ENCODE data around the gene EXOC6B. TPM values are rescaled to one million over a fixed set of nuclear protein-coding genes. Genes with fewer than 3 reads are reported as not detected.
A peak's percentile ranks its signal among the peaks of the same experiment; 100 is the strongest.

Gene EXOC6B
- total RNA-seq, 1 donor from 2014 or later, result 45.6 TPM

- Mint-ChIP-seq H3K4me3 (ENCODE audit: unreplicated experiment) (no peak overlapping the region), H3K4me1 (ENCODE audit: unreplicated experiment) (peaks cover 6% of the 10 kb centered on the region), H3K36me3 (ENCODE audit: low read depth, unreplicated experiment) (no peaks in the 10 kb centered on the region), H3K27me3 (ENCODE audit: unreplicated experiment) (no peaks in the 10 kb centered on the region), H3K27ac (ENCODE audit: unreplicated experiment) (peak overlapping the region; percentile 0), H3K9me3 (ENCODE audit: unreplicated experiment) (no peaks in the 10 kb centered on the region)
- TF ChIP-seq CTCF (IDR thresholded peaks at IDR 0.05; ENCODE audit: unreplicated experiment), result no peak
- no peak for DNase-seq (ENCODE audit: low spot score)
These were observed 31.3 kb downstream of the EXOC6B start for GRCh38 chr2:72794572-72794971.

- H3K9me3 Mint-ChIP-seq (ENCODE audit: unreplicated experiment), result no peaks in the 10 kb centered on the region
- H3K4me1 Mint-ChIP-seq (ENCODE audit: unreplicated experiment), result peaks cover 6% of the 10 kb centered on the region
- no peak for DNase-seq (ENCODE audit: low spot score)
- H3K4me3 Mint-ChIP-seq (ENCODE audit: unreplicated experiment), result no peak overlapping the region
- H3K27me3 Mint-ChIP-seq (ENCODE audit: unreplicated experiment), result no peaks in the 10 kb centered on the region
- no peak overlapping the region for H3K27ac Mint-ChIP-seq (ENCODE audit: unreplicated experiment)
- H3K36me3 Mint-ChIP-seq (ENCODE audit: low read depth, unreplicated experiment), result no peaks in the 10 kb centered on the region
- no peak for TF ChIP-seq CTCF (IDR thresholded peaks at IDR 0.05; ENCODE audit: unreplicated experiment)
These were observed 31.9 kb downstream of the EXOC6B start for GRCh38 chr2:72793798-72794440.

GRCh38 chr2:72789241-72789640 lies 36.6 kb downstream of the EXOC6B start:
- Mint-ChIP-seq H3K9me3 (ENCODE audit: unreplicated experiment) (no peaks in the 10 kb centered on the region), H3K4me3 (ENCODE audit: unreplicated experiment) (no peak overlapping the region), H3K4me1 (ENCODE audit: unreplicated experiment) (no peaks in the 10 kb centered on the region), H3K27me3 (ENCODE audit: unreplicated experiment) (no peaks in the 10 kb centered on the region), H3K27ac (ENCODE audit: unreplicated experiment) (no peak overlapping the region), H3K36me3 (ENCODE audit: low read depth, unreplicated experiment) (peaks cover 6% of the 10 kb centered on the region)
- TF ChIP-seq CTCF (IDR thresholded peaks at IDR 0.05; ENCODE audit: unreplicated experiment), result no peak
- no peak for DNase-seq (ENCODE audit: low spot score)

GRCh38 chr2:72788756-72789155 lies 37.1 kb downstream of the EXOC6B start:
- no peak overlapping the region for H3K27ac Mint-ChIP-seq (ENCODE audit: unreplicated experiment)
- H3K36me3 Mint-ChIP-seq (ENCODE audit: low read depth, unreplicated experiment), result peaks cover 11% of the 10 kb centered on the region
- H3K4me3 Mint-ChIP-seq (ENCODE audit: unreplicated experiment), result no peak overlapping the region
- H3K4me1 Mint-ChIP-seq (ENCODE audit: unreplicated experiment), result no peaks in the 10 kb centered on the region
- H3K27me3 Mint-ChIP-seq (ENCODE audit: unreplicated experiment), result no peaks in the 10 kb centered on the region
- no peak for DNase-seq (ENCODE audit: low spot score)
- H3K9me3 Mint-ChIP-seq (ENCODE audit: unreplicated experiment), result no peaks in the 10 kb centered on the region
- no peak for TF ChIP-seq CTCF (IDR thresholded peaks at IDR 0.05; ENCODE audit: unreplicated experiment)

GRCh38 chr2:72785517-72785916 lies 40.3 kb downstream of the EXOC6B start:
- peaks cover 1% of the 10 kb centered on the region for H3K27me3 Mint-ChIP-seq (ENCODE audit: unreplicated experiment)
- peaks cover 7% of the 10 kb centered on the region for H3K4me1 Mint-ChIP-seq (ENCODE audit: unreplicated experiment)
- no peak overlapping the region for H3K27ac Mint-ChIP-seq (ENCODE audit: unreplicated experiment)
- H3K4me3 Mint-ChIP-seq (ENCODE audit: unreplicated experiment), result no peak overlapping the region
- H3K9me3 Mint-ChIP-seq (ENCODE audit: unreplicated experiment), result no peaks in the 10 kb centered on the region
- no peak for DNase-seq (ENCODE audit: low spot score)
- no peak for TF ChIP-seq CTCF (IDR thresholded peaks at IDR 0.05; ENCODE audit: unreplicated experiment)
- H3K36me3 Mint-ChIP-seq (ENCODE audit: low read depth, unreplicated experiment), result peaks cover 12% of the 10 kb centered on the region
